ENCODE results near the gene BACH2. TPM values are rescaled to one million over a fixed set of nuclear protein-coding genes. Genes with fewer than 3 reads are reported as not detected.

Gene BACH2
- total and polyA plus RNA-seq, 2 of the 8 experiments (the other 6 are each of a cell fraction or from before 2014, with no cell fraction given): 1.9 to 5.9 TPM

DNA sequence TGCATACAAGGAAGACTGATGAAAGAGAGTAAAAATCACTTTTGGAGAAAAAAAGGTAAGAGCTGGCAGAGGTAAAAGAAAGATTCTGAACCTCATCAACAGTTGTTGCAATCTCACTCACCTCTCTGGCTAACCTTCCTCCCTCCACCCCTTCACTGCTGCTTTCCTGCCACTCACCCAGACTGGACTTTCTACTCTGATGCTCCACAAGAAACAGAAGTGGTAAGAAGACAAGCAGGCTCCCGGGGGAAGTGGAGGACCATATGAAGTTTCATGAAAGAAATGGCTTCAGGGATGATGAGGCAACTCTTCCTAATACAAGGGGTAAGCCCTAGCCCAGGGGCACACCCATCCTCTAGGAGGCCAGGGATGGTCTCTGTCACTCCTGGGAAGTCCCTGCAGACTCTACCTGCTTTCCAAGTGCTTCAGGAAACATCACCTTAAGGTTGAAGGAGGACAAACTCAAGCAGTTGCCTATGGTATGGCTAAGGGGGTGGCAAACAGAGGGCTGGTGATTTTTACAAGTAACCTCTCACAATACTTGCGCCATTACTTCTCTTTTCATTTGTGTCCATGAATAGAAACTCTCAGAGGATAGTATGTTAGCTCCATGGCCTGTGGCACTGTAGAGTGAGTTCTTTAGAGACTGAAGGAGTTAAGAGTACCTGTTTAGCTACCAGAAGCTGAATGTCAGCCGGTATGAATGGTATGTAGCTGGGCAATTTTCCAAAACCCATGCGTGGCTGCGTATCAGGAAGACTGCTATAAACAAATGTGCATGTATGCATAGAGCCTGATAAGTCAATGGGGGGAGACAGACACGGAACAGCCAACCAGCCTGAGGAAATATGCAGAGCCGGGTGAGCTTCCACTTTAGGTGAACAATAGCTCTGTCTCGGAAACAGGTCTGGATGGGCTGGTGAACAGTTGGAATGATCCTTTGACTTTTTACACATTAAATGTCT lies 112.0 kb downstream of the BACH2 start (continued):
- no peak for TF ChIP-seq RBBP5 (IDR thresholded peaks at IDR 0.05; ENCODE audit: borderline replicate concordance, low read depth, low read length)
- TF ChIP-seq SIX5 (IDR thresholded peaks at IDR 0.05; ENCODE audit: low read depth, low read length): no peak
